ENCODE data around the gene ZNF19. TPM values are rescaled to one million over a fixed set of nuclear protein-coding genes. Genes with fewer than 3 reads are reported as not detected.

Gene ZNF19
- total RNA-seq, 1 experiment from 2014 or later, result 5.4 TPM

- Histone ChIP-seq H3K4me3 (replicated peaks in 1 of 2; ENCODE audit: low read depth in 1 of 2, low read length in 2 of 2) (no peak overlapping the region), H2AFZ (ENCODE audit: low read depth, low read length, poor library complexity, severe bottlenecking) (no peak overlapping the region), H3K27me3 (ENCODE audit: insufficient read depth, low read length) (no peaks in the 10 kb centered on the region), H3K9me2 (ENCODE audit: insufficient read depth) (no peaks in the 10 kb centered on the region), H3K4me2 (ENCODE audit: low read length) (no peak overlapping the region), H4K20me1 (ENCODE audit: insufficient read depth) (0 out of 2 replicates have a peak, but pooled peaks cover 3% of the 10 kb centered on the region), H3K9me3 (ENCODE audit: control insufficient read depth in 1 of 2, insufficient read depth in 1 of 2, low read depth in 1 of 2, low read length in 2 of 2) (no peaks in the 10 kb centered on the region), H3K27ac (ENCODE audit: low read depth, low read length) (no peak overlapping the region), H3K9ac (ENCODE audit: low read length) (no peak overlapping the region), H3K36me3 (ENCODE audit: control insufficient read depth in 1 of 2, insufficient read depth in 2 of 2, low read length in 2 of 2) (no peaks in the 10 kb centered on the region), H3K4me1 (ENCODE audit: control insufficient read depth in 1 of 2, insufficient read depth in 2 of 2, low read length in 2 of 2) (0 out of 4 replicates have a peak, but pooled peaks cover 0 to under 1% of the 10 kb centered on the region in 2 experiments), H3K79me2 (ENCODE audit: insufficient read depth, low read length) (no peaks in the 10 kb centered on the region)
- TF ChIP-seq YY1 (IDR thresholded peaks at IDR 0.05; ENCODE audit: extremely low read depth, insufficient replicate concordance, low read depth, low read length), result no peak
- peak; percentile 91 for TF ChIP-seq RAD21 (IDR thresholded peaks at IDR 0.05; ENCODE audit: low read depth)
- no peak for TF ChIP-seq REST (IDR thresholded peaks at IDR 0.05; ENCODE audit: low read depth)
- TF ChIP-seq SP1 (IDR thresholded peaks at IDR 0.05; ENCODE audit: low read depth), result no peak
- TF ChIP-seq CTCF (IDR thresholded peaks at IDR 0.05 in 2 of 3, conservative IDR thresholded peaks at IDR 0.05 in 1 of 3; ENCODE audit: borderline replicate concordance in 1 of 3, insufficient read depth in 1 of 3, low read depth in 2 of 3, low read length in 2 of 3), result peak; percentile 63 to 82 (median 75)
- DNase-seq (ENCODE audit: low read depth, low spot score) (peak; percentile 57), ATAC-seq (peak; percentile 86)
- no TSS peak for BruUV-seq (replicated peaks)
- POLR2A ChIA-PET, result no interaction called here
- RAD21 ChIA-PET (ENCODE audit: low non-redundant PET in 1 of 2, low total read pairs in 2 of 2, uncharacterized antibody in 2 of 2, unreplicated experiment in 2 of 2), result interaction anchor here (0.7 to 1.7 kb wide), 3 partner anchors 87 to 245 kb away, joined by 3 to 6 read pairs (median 5); no protein-coding TSS in a partner anchor
- CTCF ChIA-PET, result interaction anchor here (0.7 to 5.7 kb wide), 20 partner anchors 10 to 188 kb away, joined by 3 to 74 read pairs (median 4); partner anchors contain the start of genes CALB2, CHST4 and ZNF19
- intact Hi-C loops (cut with micrococcal nuclease), result loop anchor here (1.0 to 5.0 kb wide), 3 partner anchors 88 to 143 kb away; partner anchors contain the start of gene CALB2
These were observed 10.7 kb upstream of the ZNF19 start for GRCh38 chr16:71499775-71500364.
